Brain microvascular endothelial cell (primary cell): Measurements from ENCODE around the gene P2RY13.

ENCODE experiments used
- DNase-seq: peaks from one replicate; pipeline ENCODE4 v3.0.0-alpha.2; 2020
- H3K27ac ChIP-seq: fragments of 250-450 bp; sonication (Bioruptor Pico); 2 replicates; pipeline ENCODE4 v1.5.1; 2020; ENCODE audit warnings: mild to moderate bottlenecking, moderate library complexity
- H3K27me3 ChIP-seq: fragments of 250-450 bp; sonication (Bioruptor Pico); replicated peaks from 2 replicates; pipeline ENCODE4 v1.5.1; 2020; ENCODE audit warnings: mild to moderate bottlenecking
- H3K36me3 ChIP-seq: fragments of 250-450 bp; sonication (Bioruptor Pico); replicated peaks from 2 replicates; pipeline ENCODE4 v1.5.1; 2020; ENCODE audit warnings: mild to moderate bottlenecking
- H3K4me3 ChIP-seq: 2 replicates; pipeline ENCODE4 v1.5.1; 2011; ENCODE audit warnings: low read depth, mild to moderate bottlenecking, control low read depth, low read length, moderate library complexity
- CTCF ChIP-seq: IDR thresholded peaks from 2 replicates; pipeline ENCODE4 v1.5.1; 2011; ENCODE audit warnings: low read depth, mild to moderate bottlenecking, moderate library complexity, low read length, control low read depth, inconsistent platforms; ENCODE audit errors: missing control alignments
- in situ Hi-C: cut with HindIII; loops from 2 replicates; pipeline ENCODE4 v1.10.0; 2017; ENCODE audit warnings: low sequenced_read_pairs, low pct_ligation_motif_present

P2RY13 gene

GRCh38 chr3:151328298-151328995 is 902 bp downstream of the P2RY13 start:
- Histone ChIP-seq H3K4me3 (no peak overlapping the region), H3K27ac (no peak overlapping the region), H3K27me3 (no peaks in the 10 kb centered on the region), H3K36me3 (no peaks in the 10 kb centered on the region)
- DNase-seq = no peak
- TF ChIP-seq CTCF = no peak
- in situ Hi-C loops = no loop called here

GRCh38 chr3:151327571-151328198 is 1.7 kb downstream of the P2RY13 start:
- Histone ChIP-seq H3K27me3 (no peaks in the 10 kb centered on the region), H3K36me3 (no peaks in the 10 kb centered on the region), H3K4me3 (no peak overlapping the region), H3K27ac (no peak overlapping the region)
- no peak for TF ChIP-seq CTCF
- no peak for DNase-seq
- in situ Hi-C loops = no loop called here

- no peak for DNase-seq
- in situ Hi-C loops = no loop called here
- H3K27me3 ChIP-seq = no peaks in the 10 kb centered on the region
- H3K4me3 ChIP-seq = no peak overlapping the region
- no peak for TF ChIP-seq CTCF
- H3K27ac ChIP-seq = no peak overlapping the region
- H3K36me3 ChIP-seq = no peaks in the 10 kb centered on the region
Observed at GRCh38 chr3:151322511-151322910, 6.8 kb downstream of the P2RY13 start.

GRCh38 chr3:151321526-151321925 is 7.8 kb downstream of the P2RY13 start:
- no peak for TF ChIP-seq CTCF
- Histone ChIP-seq H3K27ac (no peak overlapping the region), H3K4me3 (no peak overlapping the region), H3K36me3 (no peaks in the 10 kb centered on the region), H3K27me3 (no peaks in the 10 kb centered on the region)
- no peak for DNase-seq
- in situ Hi-C loops = no loop called here

GRCh38 chr3:151320131-151320530 is 9.2 kb downstream of the P2RY13 start:
- Histone ChIP-seq H3K36me3 (no peaks in the 10 kb centered on the region), H3K4me3 (no peak overlapping the region), H3K27ac (no peak overlapping the region), H3K27me3 (no peaks in the 10 kb centered on the region)
- in situ Hi-C loops = no loop called here
- no peak for TF ChIP-seq CTCF
- no peak for DNase-seq
